GM23338 (cell line): ENCODE results near the gene UGT2B10. TPM values are rescaled to one million over a fixed set of nuclear protein-coding genes. Genes with fewer than 3 reads are reported as not detected.

Experiments used
- ATAC-seq: fragments of 200-7000 bp; cut with Tn5 transposase; 3 replicates; pipeline ENCODE4 v1.9.1; 2020
- DNase-seq: peaks from one replicate; pipeline ENCODE4 v3.0.0-alpha.2; 2015; ENCODE audit warnings: low spot score
- H2AFZ ChIP-seq: fragments of 200-600 bp; sonication (generic); 2 replicates; pipeline ENCODE4 v1.8.0; 2016; ENCODE audit warnings: antibody characterized with exemption, mild to moderate bottlenecking, moderate library complexity
- H3F3A ChIP-seq: fragments of 200-600 bp; sonication (generic); replicated peaks from 2 replicates; pipeline ENCODE4 v1.8.0; 2017; ENCODE audit warnings: antibody characterized with exemption, mixed run types, low read depth
- H3K27ac ChIP-seq: fragments of 200-600 bp; sonication (generic); 2 replicates; pipeline ENCODE4 v1.6.1; 2016; ENCODE audit warnings: low read depth
- H3K27me3 ChIP-seq: fragments of 200-600 bp; sonication (generic); 2 replicates; pipeline ENCODE4 v1.8.0; 2016; ENCODE audit warnings: mild to moderate bottlenecking, mixed run types, moderate library complexity; ENCODE audit not compliant: insufficient read depth
- H3K36me3 ChIP-seq: fragments of 200-600 bp; sonication (generic); 2 replicates; pipeline ENCODE4 v1.8.0; 2016; ENCODE audit warnings: mild to moderate bottlenecking; ENCODE audit not compliant: insufficient read depth
- H3K4me1 ChIP-seq: fragments of 200-600 bp; sonication (generic); 2 replicates; pipeline ENCODE4 v1.8.0; 2016; ENCODE audit warnings: mild to moderate bottlenecking, moderate library complexity; ENCODE audit not compliant: insufficient read depth
- H3K4me2 ChIP-seq: fragments of 200-600 bp; sonication (generic); 2 replicates; pipeline ENCODE4 v1.7.1; 2017; ENCODE audit warnings: mixed run types
- H3K4me3 ChIP-seq: fragments of 200-600 bp; sonication (generic); 2 replicates; pipeline ENCODE4 v1.6.1; 2016; ENCODE audit warnings: mixed run types
- H3K79me2 ChIP-seq: fragments of 200-600 bp; sonication (generic); replicated peaks from 2 replicates; pipeline ENCODE4 v1.8.0; 2017; ENCODE audit warnings: mild to moderate bottlenecking; ENCODE audit not compliant: insufficient read depth
- H3K9me2 ChIP-seq: fragments of 200-600 bp; sonication (generic); 2 replicates; pipeline ENCODE4 v1.8.0; 2017; ENCODE audit not compliant: insufficient read depth
- H4K20me1 ChIP-seq: fragments of 200-600 bp; sonication (generic); replicated peaks from 2 replicates; pipeline ENCODE4 v1.8.0; 2017; ENCODE audit warnings: mild to moderate bottlenecking; ENCODE audit not compliant: insufficient read depth
- H3K27ac Mint-ChIP-seq: 2 replicates; pipeline ENCODE4 v1.8.0; 2020; ENCODE audit warnings: inconsistent platforms, mild to moderate bottlenecking, moderate library complexity, mixed read lengths
- H3K27me3 Mint-ChIP-seq: 3 replicates; pipeline ENCODE4 v1.8.0; 2022; ENCODE audit warnings: low read depth, mild to moderate bottlenecking, moderate library complexity, mixed read lengths, inconsistent platforms; ENCODE audit not compliant: insufficient read depth, poor library complexity
- H3K36me3 Mint-ChIP-seq: 3 replicates; pipeline ENCODE4 v1.8.0; 2021; ENCODE audit warnings: low read depth, mild to moderate bottlenecking, inconsistent platforms, moderate library complexity, mixed read lengths
- H3K4me1 Mint-ChIP-seq: 3 replicates; pipeline ENCODE4 v1.8.0; 2020; ENCODE audit warnings: mild to moderate bottlenecking, inconsistent platforms, mixed read lengths
- H3K4me3 Mint-ChIP-seq: 3 replicates; pipeline ENCODE4 v1.8.0; 2021; ENCODE audit warnings: moderate library complexity, mild to moderate bottlenecking, inconsistent platforms, mixed read lengths
- H3K9me3 Mint-ChIP-seq: 3 replicates; pipeline ENCODE4 v1.8.0; 2020; ENCODE audit warnings: moderate library complexity, mild to moderate bottlenecking, inconsistent platforms, mixed read lengths
- CREB1 ChIP-seq: fragments of 250-450 bp; sonication (Bioruptor Pico); IDR thresholded peaks from 2 replicates; pipeline ENCODE4 v1.5.0; 2020; ENCODE audit warnings: low read depth, mild to moderate bottlenecking, moderate library complexity
- CTCF ChIP-seq, 2 experiments: fragments of 200-600 bp in 1 of 2; sonication (generic) in 1 of 2; conservative IDR thresholded peaks; 2 replicates each; pipeline versions ENCODE4 v1.5.1 to v1.6.1; 2016 to 2017; ENCODE audit warnings: antibody characterized with exemption in 2 of 2, low read depth in 2 of 2, mild to moderate bottlenecking in 2 of 2, moderate library complexity in 1 of 2
- ETS1 ChIP-seq: IDR thresholded peaks from 2 replicates; pipeline ENCODE4 v1.6.1; 2016; ENCODE audit warnings: antibody characterized with exemption
- EZH2 ChIP-seq: fragments of 200-600 bp; sonication (generic); IDR thresholded peaks from one replicate; pipeline ENCODE4 v1.8.0; 2017; ENCODE audit warnings: antibody characterized with exemption, mild to moderate bottlenecking, low read depth; ENCODE audit not compliant: unreplicated experiment
- EZH2phosphoT487 ChIP-seq: fragments of 200-600 bp; sonication (generic); IDR thresholded peaks from one replicate; pipeline ENCODE4 v1.8.1; 2018; ENCODE audit warnings: antibody characterized with exemption; ENCODE audit not compliant: unreplicated experiment
- NANOG ChIP-seq: IDR thresholded peaks from 2 replicates; pipeline ENCODE4 v1.6.1; 2016; ENCODE audit warnings: antibody characterized with exemption, borderline replicate concordance
- REST ChIP-seq: IDR thresholded peaks from one replicate; pipeline ENCODE4 v1.6.1; 2018; ENCODE audit warnings: antibody characterized with exemption; ENCODE audit not compliant: unreplicated experiment
- ZNF114 ChIP-seq: fragments of 250-450 bp; sonication (Bioruptor Pico); IDR thresholded peaks from 2 replicates; pipeline ENCODE4 v1.5.0; 2020; ENCODE audit warnings: mild to moderate bottlenecking, moderate library complexity
- ZNF331 ChIP-seq: fragments of 250-450 bp; sonication (Bioruptor Pico); IDR thresholded peaks from 2 replicates; pipeline ENCODE4 v1.5.0; 2020; ENCODE audit warnings: low read depth, mild to moderate bottlenecking, moderate library complexity
- polyA plus RNA-seq: library from polyadenylated mRNA; unstranded; fragments of >200 nt; fragmentation: Nextera tagmentation; extraction: Ambion mirVana; gene quantifications from 2 replicates; pipeline ENCODE4 v1.2.1, GENCODE V29; 2016
- total RNA-seq: library from RNA; depleted of rRNA; stranded (reverse); fragments of >200 nt; shearing (Covaris generic); gene quantifications from 2 replicates; pipeline ENCODE4 v1.2.3, GENCODE V29; 2014

UGT2B10 gene
- total and polyA plus RNA-seq, 2 experiments from 2014 or later, result not detected

GRCh38 chr4:68869274-68869773 is 53.5 kb downstream of the UGT2B10 start (continued):
- TF ChIP-seq REST, result no peak

- Histone ChIP-seq H2AFZ (peak overlapping the region; percentile 70; the same call in 1 of the 2 replicates), H3K4me3 (no peak overlapping the region), H3F3A (no peaks in the 10 kb centered on the region), H3K4me1 (no peaks in the 10 kb centered on the region), H3K9me2 (no peaks in the 10 kb centered on the region), H3K27me3 (no peaks in the 10 kb centered on the region), H3K36me3 (no peaks in the 10 kb centered on the region), H3K27ac (no peak overlapping the region), H4K20me1 (no peaks in the 10 kb centered on the region), H3K4me2 (no peak overlapping the region), H3K79me2 (no peaks in the 10 kb centered on the region)
- Mint-ChIP-seq H3K27ac (no peak overlapping the region), H3K36me3 (0 out of 3 replicates have a peak, but pooled peaks cover 7% of the 10 kb centered on the region), H3K9me3 (peaks cover 8% of the 10 kb centered on the region; the same call in 1 of the 3 replicates), H3K4me3 (no peak overlapping the region), H3K27me3 (no peaks in the 10 kb centered on the region), H3K4me1 (no peaks in the 10 kb centered on the region)
- DNase-seq (peak; percentile 21), ATAC-seq (no peak)
- TF ChIP-seq ETS1, result no peak
- no peak for TF ChIP-seq REST
- TF ChIP-seq CREB1 (CRISPR knock-in tag), result no peak
- TF ChIP-seq ZNF114, result no peak
- no peak for TF ChIP-seq ZNF331 (CRISPR knock-in tag)
- TF ChIP-seq EZH2phosphoT487, result no peak
- TF ChIP-seq CTCF (conservative IDR thresholded peaks at IDR 0.05; ENCODE audit: low read depth in 2 of 2), result no peak
- TF ChIP-seq EZH2, result no peak
- no peak for TF ChIP-seq NANOG
Observed at GRCh38 chr4:68871809-68872642, 56.2 kb downstream of the UGT2B10 start.
